ENCODE results near the gene TSHZ2.
"Not testable (repeated sequence)": the region's sequence is repeated elsewhere in the genome, so short reads cannot be mapped to it uniquely, and the experiment has no call there.

- not testable (repeated sequence) for TF ChIP-seq POLR2A (IDR thresholded peaks at IDR 0.05)
- TF ChIP-seq, protein P1, sequence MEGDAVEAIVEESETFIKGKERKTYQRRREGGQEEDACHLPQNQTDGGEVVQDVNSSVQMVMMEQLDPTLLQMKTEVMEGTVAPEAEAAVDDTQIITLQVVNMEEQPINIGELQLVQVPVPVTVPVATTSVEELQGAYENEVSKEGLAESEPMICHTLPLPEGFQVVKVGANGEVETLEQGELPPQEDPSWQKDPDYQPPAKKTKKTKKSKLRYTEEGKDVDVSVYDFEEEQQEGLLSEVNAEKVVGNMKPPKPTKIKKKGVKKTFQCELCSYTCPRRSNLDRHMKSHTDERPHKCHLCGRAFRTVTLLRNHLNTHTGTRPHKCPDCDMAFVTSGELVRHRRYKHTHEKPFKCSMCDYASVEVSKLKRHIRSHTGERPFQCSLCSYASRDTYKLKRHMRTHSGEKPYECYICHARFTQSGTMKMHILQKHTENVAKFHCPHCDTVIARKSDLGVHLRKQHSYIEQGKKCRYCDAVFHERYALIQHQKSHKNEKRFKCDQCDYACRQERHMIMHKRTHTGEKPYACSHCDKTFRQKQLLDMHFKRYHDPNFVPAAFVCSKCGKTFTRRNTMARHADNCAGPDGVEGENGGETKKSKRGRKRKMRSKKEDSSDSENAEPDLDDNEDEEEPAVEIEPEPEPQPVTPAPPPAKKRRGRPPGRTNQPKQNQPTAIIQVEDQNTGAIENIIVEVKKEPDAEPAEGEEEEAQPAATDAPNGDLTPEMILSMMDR (IDR thresholded peaks at IDR 0.05): not testable (repeated sequence)
These were observed 549.3 kb downstream of the TSHZ2 start for GRCh38 chr20:53521421-53521820.
